GM18519 (cell line): Measurements from ENCODE around the gene ABCE1.

Experiments
- ATAC-seq: cut with Tn5 transposase; IDR thresholded peaks from one replicate; pipeline ENCODE4 v1.9.1; 2021; ENCODE audit warnings: mild to moderate bottlenecking, moderate library complexity; ENCODE audit not compliant: unreplicated experiment, low FRiP score

ABCE1 gene

GRCh38 chr4:145097821-145098674 lies at the start of gene ABCE1, which contains the start of gene ANAPC10:
ABCE1 (plus strand) TSS chr4:145098311; CDS start chr4:145104413, 6,102 bp downstream.
ANAPC10 (minus strand) TSS chr4:145098196; CDS start chr4:145096099, 2,097 bp downstream.
- peak; percentile 71 for ATAC-seq

GRCh38 chr4:145048817-145049216 lies 49.3 kb upstream of the ABCE1 start:
- ATAC-seq: no peak

GRCh38 chr4:145049241-145049640 lies 48.9 kb upstream of the ABCE1 start:
- no peak for ATAC-seq

- ATAC-seq: no peak
These were observed 42.4 kb upstream of the ABCE1 start for GRCh38 chr4:145055533-145056257.

- ATAC-seq: no peak
These were observed 41.6 kb upstream of the ABCE1 start for GRCh38 chr4:145056325-145057130.

- no peak for ATAC-seq
These were observed 39.9 kb upstream of the ABCE1 start for GRCh38 chr4:145058256-145058655.

- ATAC-seq: peak; percentile 73
These were observed 36.7 kb upstream of the ABCE1 start for GRCh38 chr4:145061318-145061920.

DNA sequence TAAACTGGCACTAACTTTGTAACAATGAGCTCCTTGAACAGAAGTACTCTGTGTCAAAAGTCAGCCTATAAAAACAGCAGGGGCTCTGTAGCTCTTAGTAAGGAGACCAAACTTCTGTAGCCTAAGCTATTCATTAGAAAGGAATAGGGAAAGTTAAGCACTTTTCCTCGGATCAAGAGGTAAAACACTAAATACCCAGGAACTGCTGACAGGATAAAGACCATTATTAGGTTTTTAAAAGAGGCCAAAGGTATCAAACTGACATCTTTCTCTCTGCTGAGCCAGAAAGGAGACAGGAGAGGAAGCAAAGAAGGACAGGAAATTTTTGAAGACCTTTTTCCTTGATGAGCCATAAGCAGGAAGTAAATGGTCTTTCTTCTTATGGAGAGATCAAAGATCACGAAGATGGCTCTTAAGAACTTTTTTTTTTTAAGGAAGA lies 32.0 kb upstream of the ABCE1 start:
- no peak for ATAC-seq

DNA sequence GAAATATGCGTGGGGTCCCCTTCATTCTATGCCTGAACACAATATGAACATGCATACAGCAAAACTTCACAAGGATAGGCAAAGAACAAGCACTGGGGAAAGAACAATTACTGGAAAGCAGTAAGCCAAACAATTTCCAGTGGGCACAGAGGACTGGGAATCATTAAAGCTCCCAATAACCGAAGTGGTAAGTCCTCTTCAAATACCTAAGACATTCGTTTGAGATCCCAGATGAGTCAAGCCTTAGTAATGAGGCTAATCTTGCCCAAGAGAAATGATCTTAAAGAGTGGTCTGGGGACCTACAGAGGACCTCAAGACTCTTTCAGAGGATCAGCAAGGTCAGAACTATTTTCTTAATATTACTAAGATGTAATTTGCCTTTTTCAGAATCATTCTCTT lies 28.8 kb upstream of the ABCE1 start:
- no peak for ATAC-seq

DNA sequence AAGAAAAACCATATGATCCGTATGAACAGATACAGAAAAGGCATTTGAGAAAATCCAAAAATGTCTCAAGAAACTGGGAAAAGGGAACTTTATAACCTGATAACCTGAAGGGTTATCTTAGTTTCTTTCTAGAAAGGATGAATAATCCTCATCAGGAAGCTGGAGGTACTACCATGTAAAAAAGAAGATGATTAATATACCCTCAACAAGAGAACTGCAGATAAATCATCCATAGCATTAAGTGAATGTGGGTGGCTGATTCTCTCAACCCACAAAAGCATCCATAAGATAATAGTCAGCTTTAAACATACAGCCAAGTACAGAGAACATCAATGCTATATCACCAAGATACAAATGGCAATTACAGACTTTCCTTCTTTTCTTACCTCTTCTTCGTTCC lies 26.6 kb upstream of the ABCE1 start:
- ATAC-seq: no peak

- no peak for ATAC-seq
These were observed 22.2 kb upstream of the ABCE1 start for GRCh38 chr4:145075742-145076468.

DNA sequence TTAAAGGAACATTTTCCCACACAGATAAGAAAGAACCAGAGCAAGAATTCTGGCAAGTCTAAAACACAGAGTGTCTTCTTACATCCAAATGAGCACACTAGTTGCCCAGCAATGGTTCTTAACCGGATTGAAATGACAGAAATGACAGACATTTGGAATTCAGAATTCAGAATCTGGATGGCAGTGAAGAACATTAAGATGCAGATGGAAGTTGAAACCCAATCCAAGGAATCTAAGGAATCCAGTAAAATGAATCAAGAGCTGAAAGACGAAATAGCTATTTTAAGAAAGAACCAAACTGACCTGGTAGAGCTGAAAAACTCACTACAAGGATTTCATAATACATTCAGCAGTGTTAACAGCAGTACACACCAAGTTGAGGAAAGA lies 21.6 kb upstream of the ABCE1 start:
- ATAC-seq: no peak

- no peak for ATAC-seq
These were observed 16.4 kb upstream of the ABCE1 start for GRCh38 chr4:145081756-145082155.

DNA sequence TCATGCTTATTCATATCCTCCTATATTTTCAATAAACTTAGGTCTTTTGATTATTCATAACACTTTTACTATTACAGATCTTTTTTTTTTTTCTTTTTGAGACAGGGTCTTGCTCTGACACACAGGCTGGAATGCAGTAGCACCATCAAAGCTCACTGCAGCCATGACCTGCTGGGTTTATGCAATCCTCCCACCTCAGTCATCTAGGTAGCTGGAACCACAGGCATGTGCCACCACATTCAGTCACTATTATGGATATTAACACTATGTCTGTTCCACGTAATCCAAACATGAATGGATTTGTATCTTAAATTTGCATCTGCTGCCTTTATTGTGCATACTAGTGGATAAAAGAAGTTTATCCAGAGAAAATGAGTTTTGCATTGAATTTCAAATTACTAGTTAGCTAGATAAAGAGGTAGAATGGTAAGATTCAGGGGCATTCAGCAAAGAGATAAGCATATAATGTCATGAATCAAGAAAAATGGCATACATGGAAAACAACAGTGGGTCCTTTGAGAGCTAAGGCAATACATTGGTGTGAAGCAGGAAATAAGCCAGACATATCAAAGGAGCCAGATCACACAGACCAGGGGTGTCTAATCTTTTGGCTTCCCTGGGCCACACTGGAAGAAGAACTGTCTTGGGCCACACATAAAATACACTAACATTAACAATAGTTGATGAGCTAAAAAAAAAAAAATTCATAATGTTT lies 14.1 kb upstream of the ABCE1 start:
- ATAC-seq: no peak

GRCh38 chr4:145090380-145090779 lies 7.7 kb upstream of the ABCE1 start:
- ATAC-seq: no peak

DNA sequence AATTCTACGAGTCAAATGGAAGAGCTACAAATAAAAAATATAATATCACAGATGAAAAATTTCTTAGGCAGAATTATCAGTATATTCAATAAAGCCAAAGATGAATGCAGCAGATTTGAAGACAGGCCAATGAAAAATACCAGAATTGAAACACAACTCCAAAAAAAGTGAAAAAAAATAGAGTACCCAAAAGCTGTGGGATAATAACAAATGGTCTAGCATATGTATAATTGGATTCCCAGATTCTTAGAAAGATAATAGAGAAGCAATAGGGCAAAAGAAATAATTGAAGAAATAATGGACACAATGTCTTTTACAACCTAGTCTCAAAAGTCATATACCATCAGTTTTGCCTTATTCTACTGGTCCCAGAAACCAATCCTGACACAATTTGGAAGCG lies 4.5 kb upstream of the ABCE1 start:
- no peak for ATAC-seq

- ATAC-seq: no peak
These were observed 735 bp upstream of the ABCE1 start for GRCh38 chr4:145097331-145097820.

GRCh38 chr4:145098675-145099037 lies 545 bp downstream of the ABCE1 start:
- ATAC-seq: peak; percentile 9

- no peak for ATAC-seq
These were observed 1.5 kb downstream of the ABCE1 start for GRCh38 chr4:145099653-145100052.
